Left ventricle myocardium inferior (tissue), 1 donor: ENCODE results near the gene SAMD15. TPM values are rescaled to one million over a fixed set of nuclear protein-coding genes. Genes with fewer than 3 reads are reported as not detected.

Experiments used
- DNase-seq: peaks from one replicate; pipeline ENCODE4 v3.0.0-alpha.2; 2020
- H3K27ac ChIP-seq: fragments of 200-600 bp; replicated peaks from 2 replicates; pipeline ENCODE4 v1.8.0; 2021
- H3K27me3 ChIP-seq: fragments of 200-600 bp; 2 replicates; pipeline ENCODE4 v1.8.0; 2021; ENCODE audit warnings: low read depth
- H3K36me3 ChIP-seq: fragments of 200-600 bp; 2 replicates; pipeline ENCODE4 v1.8.0; 2021
- H3K4me1 ChIP-seq: fragments of 200-600 bp; 2 replicates; pipeline ENCODE4 v1.8.0; 2021
- H3K4me3 ChIP-seq: fragments of 200-600 bp; 2 replicates; pipeline ENCODE4 v1.8.0; 2021; ENCODE audit warnings: mild to moderate bottlenecking, moderate library complexity
- H3K9me3 ChIP-seq: fragments of 200-600 bp; replicated peaks from 2 replicates; pipeline ENCODE4 v1.8.0; 2021
- intact Hi-C: fragments of 100-400 bp; cut with micrococcal nuclease; formaldehyde crosslinking; loops from one replicate; pipeline ENCODE4 v1.11.0; 2022
- total RNA-seq: library from RNA; stranded (reverse); fragmentation: NEBNext Ultra II Directional; extraction: Animal tissue kit (Norgen Biotek cat#: 25700); gene quantifications from one replicate; pipeline ENCODE4 v1.2.1, GENCODE V29; 2021
- TF ChIP-seq, protein P1 (sequence below): fragments of 200-600 bp; IDR thresholded peaks from 2 replicates; pipeline ENCODE4 v1.8.0; 2021; ENCODE audit warnings: antibody characterized with exemption, mild to moderate bottlenecking, borderline replicate concordance
- donor health status: DM: no; HTN: yes; CAD: no; lungs with severe emphysema.

SAMD15 gene
- total RNA-seq, 1 donor from 2014 or later = 0.08 TPM

DNA sequence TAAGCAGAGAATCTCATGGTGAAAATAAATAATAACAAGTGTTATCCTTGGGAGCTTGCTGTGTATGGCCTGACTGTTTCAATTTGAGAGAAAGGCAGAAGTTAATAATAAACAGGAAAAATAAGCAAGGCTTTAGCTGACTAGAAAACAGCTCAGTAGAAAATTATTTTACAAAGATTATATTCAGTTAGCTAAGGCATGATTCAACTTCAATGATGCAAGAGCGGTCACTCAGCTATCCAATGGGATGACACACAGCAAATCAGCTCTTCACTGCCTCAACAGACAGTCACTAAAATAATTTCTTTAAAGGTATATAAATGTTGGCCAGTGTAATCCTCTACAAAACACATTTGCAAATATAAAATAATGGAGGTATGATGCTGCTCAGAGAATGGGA lies 37.8 kb upstream of the SAMD15 start:
- Histone ChIP-seq H3K4me3 (no peak overlapping the region), H3K4me1 (no peaks in the 10 kb centered on the region), H3K27ac (no peak overlapping the region), H3K9me3 (no peaks in the 10 kb centered on the region), H3K36me3 (peaks cover 31% of the 10 kb centered on the region), H3K27me3 (no peaks in the 10 kb centered on the region)
- intact Hi-C loops = no loop called here
- no peak for DNase-seq
- TF ChIP-seq, protein P1, sequence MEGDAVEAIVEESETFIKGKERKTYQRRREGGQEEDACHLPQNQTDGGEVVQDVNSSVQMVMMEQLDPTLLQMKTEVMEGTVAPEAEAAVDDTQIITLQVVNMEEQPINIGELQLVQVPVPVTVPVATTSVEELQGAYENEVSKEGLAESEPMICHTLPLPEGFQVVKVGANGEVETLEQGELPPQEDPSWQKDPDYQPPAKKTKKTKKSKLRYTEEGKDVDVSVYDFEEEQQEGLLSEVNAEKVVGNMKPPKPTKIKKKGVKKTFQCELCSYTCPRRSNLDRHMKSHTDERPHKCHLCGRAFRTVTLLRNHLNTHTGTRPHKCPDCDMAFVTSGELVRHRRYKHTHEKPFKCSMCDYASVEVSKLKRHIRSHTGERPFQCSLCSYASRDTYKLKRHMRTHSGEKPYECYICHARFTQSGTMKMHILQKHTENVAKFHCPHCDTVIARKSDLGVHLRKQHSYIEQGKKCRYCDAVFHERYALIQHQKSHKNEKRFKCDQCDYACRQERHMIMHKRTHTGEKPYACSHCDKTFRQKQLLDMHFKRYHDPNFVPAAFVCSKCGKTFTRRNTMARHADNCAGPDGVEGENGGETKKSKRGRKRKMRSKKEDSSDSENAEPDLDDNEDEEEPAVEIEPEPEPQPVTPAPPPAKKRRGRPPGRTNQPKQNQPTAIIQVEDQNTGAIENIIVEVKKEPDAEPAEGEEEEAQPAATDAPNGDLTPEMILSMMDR = no peak

DNA sequence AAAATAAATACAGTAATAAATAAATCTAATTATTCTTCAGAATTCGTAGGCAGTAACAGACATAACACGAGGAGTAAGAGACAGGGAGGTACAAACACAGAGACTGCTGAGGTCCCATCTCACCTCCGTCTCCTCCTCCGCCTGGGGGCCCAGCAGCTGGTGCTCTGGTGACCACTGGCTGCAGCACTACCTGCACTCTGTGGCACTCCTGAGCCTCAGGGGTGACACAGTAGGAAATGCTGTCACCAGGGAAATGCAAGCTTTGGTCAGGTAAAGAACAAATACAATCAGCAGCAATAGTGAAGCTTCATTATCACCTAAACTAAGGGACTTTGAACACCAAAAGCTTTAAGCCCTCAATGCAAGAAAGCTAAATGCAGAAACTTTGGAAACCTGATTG lies 36.8 kb upstream of the SAMD15 start:
- TF ChIP-seq, protein P1 = no peak
- Histone ChIP-seq H3K27ac (no peak overlapping the region), H3K9me3 (no peaks in the 10 kb centered on the region), H3K36me3 (peaks cover 31% of the 10 kb centered on the region), H3K4me3 (no peak overlapping the region), H3K27me3 (no peaks in the 10 kb centered on the region), H3K4me1 (no peaks in the 10 kb centered on the region)
- DNase-seq = no peak
- intact Hi-C loops = no loop called here

DNA sequence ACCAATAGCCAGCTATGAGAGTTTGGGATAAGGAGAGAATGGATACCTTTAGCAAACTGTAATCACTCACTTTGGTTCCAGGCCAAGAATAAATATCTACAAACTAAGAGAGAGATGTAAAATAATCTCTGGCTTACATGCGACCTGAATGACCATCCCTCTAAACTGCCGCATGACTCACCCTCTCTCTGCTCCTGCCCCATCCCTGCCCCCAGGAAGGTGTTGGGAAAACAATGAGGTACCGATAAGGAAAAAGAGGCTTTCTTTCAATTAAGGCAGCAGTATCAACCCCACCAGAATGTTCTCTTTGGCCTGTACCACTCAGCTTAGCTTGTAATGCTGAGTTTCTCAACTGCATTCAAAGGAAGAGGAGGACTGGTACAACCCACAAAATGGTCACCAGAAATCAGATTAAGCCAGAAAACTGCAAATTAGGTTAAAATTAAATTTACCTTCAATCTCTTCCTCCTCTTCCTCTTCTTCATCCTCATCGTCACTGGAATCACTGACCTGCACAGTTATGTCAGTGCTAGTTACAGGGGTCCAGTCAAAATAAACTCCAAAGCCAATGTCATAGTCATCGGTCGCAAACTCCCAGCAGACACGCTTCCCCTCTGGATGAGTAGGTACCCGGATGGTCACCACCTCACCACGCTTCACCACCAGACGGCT lies 34.3 kb upstream of the SAMD15 start:
- DNase-seq = no peak
- no peaks in the 10 kb centered on the region for H3K9me3 ChIP-seq
- TF ChIP-seq, protein P1 = no peak
- no peak overlapping the region for H3K27ac ChIP-seq
- H3K27me3 ChIP-seq = no peaks in the 10 kb centered on the region
- H3K36me3 ChIP-seq = peaks cover 31% of the 10 kb centered on the region
- intact Hi-C loops = no loop called here
- no peak overlapping the region for H3K4me3 ChIP-seq
- H3K4me1 ChIP-seq = no peaks in the 10 kb centered on the region

DNA sequence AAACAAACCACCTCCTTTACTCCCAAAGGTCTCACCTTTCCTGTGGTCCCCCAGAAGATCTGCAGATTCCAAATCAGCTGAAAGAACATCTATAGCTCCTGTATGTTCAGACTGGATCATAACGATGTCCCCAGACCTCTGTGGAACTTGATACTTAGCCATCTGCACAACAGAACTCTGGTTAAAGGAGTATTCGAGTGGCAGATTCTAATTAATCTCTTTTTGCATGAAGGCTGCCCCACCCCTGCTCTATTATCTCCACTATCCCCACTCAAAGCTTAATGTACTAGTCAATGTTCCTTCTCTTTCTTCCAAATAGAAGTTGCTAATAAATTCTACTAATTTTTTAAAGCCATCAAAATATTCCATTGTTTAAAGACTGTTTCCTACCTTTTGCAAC lies 33.5 kb upstream of the SAMD15 start:
- no peak for DNase-seq
- intact Hi-C loops = no loop called here
- H3K4me3 ChIP-seq = no peak overlapping the region
- H3K27me3 ChIP-seq = no peaks in the 10 kb centered on the region
- H3K27ac ChIP-seq = no peak overlapping the region
- no peaks in the 10 kb centered on the region for H3K9me3 ChIP-seq
- TF ChIP-seq, protein P1 = no peak
- H3K36me3 ChIP-seq = peaks cover 31% of the 10 kb centered on the region
- no peaks in the 10 kb centered on the region for H3K4me1 ChIP-seq

DNA sequence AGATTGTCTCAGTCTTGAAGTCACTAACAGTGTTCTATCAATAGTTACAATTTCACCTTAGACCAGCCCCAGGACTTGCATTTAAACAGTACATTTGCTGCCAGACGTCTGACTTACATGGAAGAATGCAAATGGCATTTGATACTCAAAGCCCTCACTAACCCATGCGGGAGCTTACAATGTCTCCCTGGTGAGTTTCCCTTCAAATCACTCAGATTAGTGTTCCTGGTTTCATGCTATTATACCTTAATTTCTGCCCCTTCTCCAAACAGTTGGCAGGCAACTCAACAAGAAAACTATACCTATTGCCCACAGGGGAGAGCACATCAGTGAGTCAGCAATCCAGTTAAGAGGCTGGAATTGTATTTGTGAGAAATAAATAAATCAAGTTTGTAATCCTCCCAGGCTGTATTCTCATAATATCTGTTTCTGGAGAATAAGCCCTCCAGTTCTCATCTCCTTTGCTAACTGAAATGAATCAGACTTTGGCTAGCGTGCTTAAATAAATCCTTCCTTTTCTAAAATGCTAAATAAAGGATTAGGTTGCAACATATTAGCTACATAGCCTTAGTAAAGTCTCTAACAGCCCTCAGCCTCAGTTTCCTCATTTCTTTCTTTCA lies 32.7 kb upstream of the SAMD15 start:
- H3K27ac ChIP-seq = no peak overlapping the region
- no peaks in the 10 kb centered on the region for H3K9me3 ChIP-seq
- H3K4me3 ChIP-seq = no peak overlapping the region
- no peaks in the 10 kb centered on the region for H3K27me3 ChIP-seq
- DNase-seq = no peak
- intact Hi-C loops = no loop called here
- no peaks in the 10 kb centered on the region for H3K4me1 ChIP-seq
- peaks cover 35% of the 10 kb centered on the region for H3K36me3 ChIP-seq
- TF ChIP-seq, protein P1 = no peak
